K562 (cell line): ENCODE measurements around the gene ZCCHC3. TPM values are rescaled to one million over a fixed set of nuclear protein-coding genes. Genes with fewer than 3 reads are reported as not detected.

ENCODE experiments used
- ARNT ChIP-seq, 2 experiments: fragments of 450-650 bp; IDR thresholded peaks; 2 replicates each; pipeline ENCODE4 v1.6.1; 2016; ENCODE audit warnings: mild to moderate bottlenecking in 1 of 2
- ATF7 ChIP-seq: fragments of 450-650 bp; IDR thresholded peaks from 2 replicates; pipeline ENCODE4 v1.7.1; 2014; ENCODE audit warnings: mild to moderate bottlenecking, moderate library complexity
- CEBPG ChIP-seq, 3 experiments: fragments of 200-800 bp in 1 of 3; sonication (Bioruptor generic) in 1 of 3; sonication (generic) in 1 of 3; formaldehyde crosslinking in 1 of 3; IDR thresholded peaks in 2 of 3; conservative IDR thresholded peaks in 1 of 3; 2 replicates each; pipeline versions ENCODE4 v1.6.1 to v1.8.0; 2016 to 2022; ENCODE audit warnings: missing compliant biosample characterization in 2 of 3, missing genetic modification characterization in 2 of 3, mild to moderate bottlenecking in 1 of 3, missing genetic modification reagents in 1 of 3
- CHCHD3 ChIP-seq: fragments of 250-450 bp; sonication (Bioruptor Pico); IDR thresholded peaks from 2 replicates; pipeline ENCODE4 v2.1.2; 2022; ENCODE audit warnings: mild to moderate bottlenecking
- ETS1 ChIP-seq: conservative IDR thresholded peaks from 2 replicates; pipeline ENCODE4 v1.6.1; 2011; ENCODE audit warnings: low read depth, mild to moderate bottlenecking, low read length; ENCODE audit not compliant: control insufficient read depth
- GTF2E2 ChIP-seq: fragments of 200-800 bp; sonication (Bioruptor generic); IDR thresholded peaks from 2 replicates; pipeline ENCODE4 v1.6.1; 2016; ENCODE audit warnings: missing genetic modification characterization, missing compliant biosample characterization
- KAT7 ChIP-seq: sonication (generic); formaldehyde crosslinking; IDR thresholded peaks from 2 replicates; pipeline ENCODE4 v1.8.0; 2022; ENCODE audit warnings: missing genetic modification reagents, mild to moderate bottlenecking, borderline replicate concordance
- NFATC3 ChIP-seq: fragments of 450-650 bp; IDR thresholded peaks from 2 replicates; pipeline ENCODE4 v1.6.1; 2017; ENCODE audit warnings: mild to moderate bottlenecking
- NFRKB ChIP-seq: fragments of 450-650 bp; IDR thresholded peaks from 2 replicates; pipeline ENCODE4 v1.6.1; 2016; ENCODE audit warnings: low read depth
- PKNOX1 ChIP-seq: fragments of 450-650 bp; IDR thresholded peaks from 2 replicates; pipeline ENCODE4 v1.6.1; 2016
- STAT5A ChIP-seq: IDR thresholded peaks from 2 replicates; pipeline ENCODE4 v1.6.1; 2012; ENCODE audit warnings: low read length, inconsistent platforms, borderline replicate concordance
- SUPT5H ChIP-seq: fragments of 450-650 bp; IDR thresholded peaks from 2 replicates; pipeline ENCODE4 v1.6.1; 2016
- ZBTB17 ChIP-seq: fragments of 450-650 bp; formaldehyde crosslinking; IDR thresholded peaks from 2 replicates; pipeline ENCODE4 v1.4.0; 2020; ENCODE audit warnings: mild to moderate bottlenecking
- ZEB2 ChIP-seq: fragments of 450-650 bp; IDR thresholded peaks from 2 replicates; pipeline ENCODE4 v1.6.1; 2016
- ZNF766 ChIP-seq: fragments of 200-800 bp; sonication (Bioruptor generic); conservative IDR thresholded peaks from 2 replicates; pipeline ENCODE4 v1.6.1; 2016; ENCODE audit warnings: missing genetic modification characterization, missing compliant biosample characterization
- ZNF830 ChIP-seq: fragments of 250-450 bp; sonication (Bioruptor Pico); IDR thresholded peaks from 2 replicates; pipeline ENCODE4 v1.5.0; 2021; ENCODE audit warnings: mild to moderate bottlenecking
- polyA plus RNA-seq, 8 experiments: library from polyadenylated mRNA; depleted of rRNA in 4 of 8; stranded (reverse) in 5 of 8; unstranded in 3 of 8; fragments of >200 nt; fragmentation: Nextera tagmentation in 2 of 8; fragmentation: Illumina TruSeq in 1 of 8; extraction: Ambion mirVana in 2 of 8; extraction: Trizol in 1 of 8; gene quantifications; 2 replicates each; pipeline versions ENCODE4 v1.2.1 to v1.2.3, GENCODE V29; 2011 to 2014; ENCODE audit warnings: inconsistent platforms in 1 of 8, missing spikeins in 1 of 8
- total RNA-seq, 7 experiments: library from RNA; depleted of rRNA in 6 of 7; stranded (reverse); fragments of >200 nt in 6 of 7; fragmentation: Illumina TruSeq in 2 of 7; extraction: Trizol in 2 of 7; gene quantifications; 2 replicates each; pipeline versions ENCODE4 v1.2.1 to v1.2.3, GENCODE V29; 2011 to 2021; ENCODE audit warnings: low replicate concordance in 1 of 7
- TF ChIP-seq, protein P1 (sequence below), 2 experiments: fragments of 450-650 bp; conservative IDR thresholded peaks; 2 replicates each; pipeline ENCODE4 v1.6.1; 2017; ENCODE audit warnings: mild to moderate bottlenecking in 2 of 2, moderate library complexity in 2 of 2
- TF ChIP-seq, protein P2 (sequence below): fragments of 450-650 bp; IDR thresholded peaks from 2 replicates; pipeline ENCODE4 v1.6.1; 2018; ENCODE audit not compliant: partially characterized antibody

Gene ZCCHC3
- total and polyA plus RNA-seq, 9 of the 15 experiments (the other 6 are each of a cell fraction or from before 2014, with no cell fraction given): 2.8 to 23.3 (median 16.5) TPM

DNA sequence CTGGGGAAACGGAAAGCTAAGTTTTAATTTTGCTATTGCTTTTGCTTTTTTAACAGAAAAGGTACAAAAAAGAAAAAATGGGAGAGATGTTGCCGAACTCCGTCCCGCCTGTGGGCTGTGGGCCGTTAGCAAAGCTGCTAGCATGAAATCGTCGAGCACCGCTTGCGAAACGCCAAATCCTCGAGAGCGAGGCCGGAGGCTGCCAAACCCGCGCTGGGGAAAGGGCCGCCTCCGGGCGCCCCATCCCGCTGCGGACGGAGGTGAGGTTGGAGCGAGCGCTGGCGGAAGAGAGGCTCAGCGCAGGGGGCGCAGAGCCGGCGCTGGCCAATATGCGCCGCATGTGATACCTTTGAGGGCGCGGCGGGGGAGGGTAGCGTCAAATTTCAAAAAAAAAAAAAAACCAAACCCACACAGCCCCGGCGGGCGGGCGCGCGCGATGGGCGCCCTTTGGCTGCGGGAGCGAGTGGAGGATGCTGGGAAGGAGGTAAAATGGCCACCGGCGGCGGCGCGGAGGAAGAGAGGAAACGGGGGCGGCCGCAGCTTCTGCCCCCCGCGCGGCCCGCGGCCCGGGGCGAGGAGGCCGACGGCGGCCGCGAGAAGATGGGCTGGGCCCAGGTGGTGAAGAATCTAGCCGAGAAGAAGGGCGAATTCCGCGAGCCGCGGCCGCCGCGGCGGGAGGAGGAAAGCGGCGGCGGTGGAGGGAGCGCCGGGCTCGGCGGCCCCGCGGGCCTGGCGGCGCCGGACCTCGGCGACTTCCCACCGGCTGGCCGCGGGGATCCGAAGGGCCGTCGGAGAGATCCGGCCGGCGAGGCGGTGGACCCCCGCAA lies at the start of gene ZCCHC3 (continued):
- TF ChIP-seq ZNF766 (CRISPR knock-in tag) (0 out of 2 replicates have a peak, but pooled peaks have one; percentile 18), SUPT5H (peak; percentile 53), CHCHD3 (CRISPR knock-in tag) (no peak), ATF7 (peak; percentile 65), ETS1 (no peak; the same call in 1 of the 2 replicates), GTF2E2 (peak; percentile 71; the same call in 1 of the 2 replicates), NFATC3 (no peak), ARNT (IDR thresholded peaks at IDR 0.05) (no peak), PKNOX1 (no peak), ZBTB17 (peak; percentile 35; the same call in 1 of the 2 replicates), STAT5A (no peak; the same call in 1 of the 2 replicates), ZNF830 (CRISPR knock-in tag) (no peak), CEBPG (CRISPR knock-in tag; IDR thresholded peaks at IDR 0.05) (peak; percentile 69), CEBPG (tag; conservative IDR thresholded peaks at IDR 0.05 in 1 of 2, IDR thresholded peaks at IDR 0.05 in 1 of 2) (peak; percentile 79 to 88), ZEB2 (peak; percentile 58; the same call in 1 of the 2 replicates), KAT7 (CRISPR knock-in tag) (peak; percentile 3; the same call in 1 of the 2 replicates), NFRKB (peak; percentile 86)
- TF ChIP-seq, protein P1, sequence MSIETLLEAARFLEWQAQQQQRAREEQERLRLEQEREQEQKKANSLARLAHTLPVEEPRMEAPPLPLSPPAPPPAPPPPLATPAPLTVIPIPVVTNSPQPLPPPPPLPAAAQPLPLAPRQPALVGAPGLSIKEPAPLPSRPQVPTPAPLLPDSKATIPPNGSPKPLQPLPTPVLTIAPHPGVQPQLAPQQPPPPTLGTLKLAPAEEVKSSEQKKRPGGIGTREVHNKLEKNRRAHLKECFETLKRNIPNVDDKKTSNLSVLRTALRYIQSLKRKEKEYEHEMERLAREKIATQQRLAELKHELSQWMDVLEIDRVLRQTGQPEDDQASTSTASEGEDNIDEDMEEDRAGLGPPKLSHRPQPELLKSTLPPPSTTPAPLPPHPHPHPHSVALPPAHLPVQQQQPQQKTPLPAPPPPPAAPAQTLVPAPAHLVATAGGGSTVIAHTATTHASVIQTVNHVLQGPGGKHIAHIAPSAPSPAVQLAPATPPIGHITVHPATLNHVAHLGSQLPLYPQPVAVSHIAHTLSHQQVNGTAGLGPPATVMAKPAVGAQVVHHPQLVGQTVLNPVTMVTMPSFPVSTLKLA (conservative IDR thresholded peaks at IDR 0.05): peak; percentile 50 to 80; a peak in 3 of 4 replicates
- TF ChIP-seq, protein P2, sequence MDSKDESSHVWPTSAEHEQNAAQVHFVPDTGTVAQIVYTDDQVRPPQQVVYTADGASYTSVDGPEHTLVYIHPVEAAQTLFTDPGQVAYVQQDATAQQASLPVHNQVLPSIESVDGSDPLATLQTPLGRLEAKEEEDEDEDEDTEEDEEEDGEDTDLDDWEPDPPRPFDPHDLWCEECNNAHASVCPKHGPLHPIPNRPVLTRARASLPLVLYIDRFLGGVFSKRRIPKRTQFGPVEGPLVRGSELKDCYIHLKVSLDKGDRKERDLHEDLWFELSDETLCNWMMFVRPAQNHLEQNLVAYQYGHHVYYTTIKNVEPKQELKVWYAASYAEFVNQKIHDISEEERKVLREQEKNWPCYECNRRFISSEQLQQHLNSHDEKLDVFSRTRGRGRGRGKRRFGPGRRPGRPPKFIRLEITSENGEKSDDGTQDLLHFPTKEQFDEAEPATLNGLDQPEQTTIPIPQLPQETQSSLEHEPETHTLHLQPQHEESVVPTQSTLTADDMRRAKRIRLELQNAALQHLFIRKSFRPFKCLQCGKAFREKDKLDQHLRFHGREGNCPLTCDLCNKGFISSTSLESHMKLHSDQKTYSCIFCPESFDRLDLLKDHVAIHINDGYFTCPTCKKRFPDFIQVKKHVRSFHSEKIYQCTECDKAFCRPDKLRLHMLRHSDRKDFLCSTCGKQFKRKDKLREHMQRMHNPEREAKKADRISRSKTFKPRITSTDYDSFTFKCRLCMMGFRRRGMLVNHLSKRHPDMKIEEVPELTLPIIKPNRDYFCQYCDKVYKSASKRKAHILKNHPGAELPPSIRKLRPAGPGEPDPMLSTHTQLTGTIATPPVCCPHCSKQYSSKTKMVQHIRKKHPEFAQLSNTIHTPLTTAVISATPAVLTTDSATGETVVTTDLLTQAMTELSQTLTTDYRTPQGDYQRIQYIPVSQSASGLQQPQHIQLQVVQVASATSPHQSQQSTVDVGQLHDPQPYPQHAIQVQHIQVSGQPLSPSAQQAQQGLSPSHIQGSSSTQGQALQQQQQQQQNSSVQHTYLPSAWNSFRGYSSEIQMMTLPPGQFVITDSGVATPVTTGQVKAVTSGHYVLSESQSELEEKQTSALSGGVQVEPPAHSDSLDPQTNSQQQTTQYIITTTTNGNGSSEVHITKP: peak; percentile 67
